Testis (tissue), 3 donors: ENCODE measurements around the gene EPB41L2. TPM values are rescaled to one million over a fixed set of nuclear protein-coding genes. Genes with fewer than 3 reads are reported as not detected.
"Not testable (repeated sequence)": the region's sequence is repeated elsewhere in the genome, so short reads cannot be mapped to it uniquely, and the experiment has no call there.

ENCODE experiments used
- DNase-seq: peaks from one replicate; pipeline ENCODE4 v3.0.0-alpha.2; 2019
- H3K27ac ChIP-seq, 2 donors: fragments of 200-600 bp; sonication (generic); one replicate each; pipeline ENCODE4 v1.5.1; 2019
- H3K27me3 ChIP-seq: fragments of 200-600 bp; sonication (generic); one replicate; pipeline ENCODE4 v1.5.1; 2019
- H3K36me3 ChIP-seq: fragments of 200-600 bp; sonication (generic); one replicate; pipeline ENCODE4 v1.5.1; 2017; ENCODE audit warnings: low read depth; ENCODE audit errors: missing control alignments
- H3K4me1 ChIP-seq: fragments of 200-600 bp; sonication (generic); one replicate; pipeline ENCODE4 v1.5.1; 2019
- H3K4me3 ChIP-seq, 2 donors: fragments of 200-600 bp; sonication (generic); one replicate each; pipeline ENCODE4 v1.5.1; 2017 to 2019
- H3K9me3 ChIP-seq: fragments of 200-600 bp; sonication (generic); one replicate; pipeline ENCODE4 v1.5.1; 2017
- CTCF ChIP-seq, 3 experiments: fragments of 450-650 bp in 2 of 3; fragments of 200-600 bp in 1 of 3; sonication (generic) in 1 of 3; IDR thresholded peaks; one replicate each; pipeline ENCODE4 v1.5.1; 2016 to 2019; ENCODE audit warnings: antibody characterized with exemption in 3 of 3, mild to moderate bottlenecking in 2 of 3, moderate library complexity in 1 of 3
- POLR2A ChIP-seq: fragments of 450-650 bp; IDR thresholded peaks from one replicate; pipeline ENCODE4 v1.6.1; 2017; ENCODE audit warnings: antibody characterized with exemption, mild to moderate bottlenecking, moderate library complexity
- WGBS, 2 donors: methylation state at CpG; one replicate each; pipeline ENCODE4 v1.1.5; 2018; 5-methylcytosine and 5-hydroxymethylcytosine counted together
- intact Hi-C: fragments of 100-400 bp; cut with DNase I; formaldehyde crosslinking; loops from one replicate; pipeline ENCODE4 v1.15.1; 2023; ENCODE audit warnings: low total_unique reads
- polyA plus RNA-seq: library from polyadenylated mRNA; stranded (reverse); fragments of 350-450 nt; fragmentation: Illumina TruSeq; extraction: RNeasy Lipid Tissue Mini Kit (QIAGEN cat#74804); gene quantifications from one replicate; pipeline ENCODE4 v1.2.3, GENCODE V29; 2014; ENCODE audit warnings: low read depth, low replicate concordance; ENCODE audit not compliant: insufficient read depth
- total RNA-seq, 2 donors: library from RNA; depleted of rRNA; stranded (reverse); fragments of >200 nt; gene quantifications; one replicate each; pipeline ENCODE4 v1.2.3, GENCODE V29; 2016

EPB41L2 gene
- total and polyA plus RNA-seq, 3 donors from 2014 or later = 131 to 206 (median 139) TPM

- no peak for TF ChIP-seq POLR2A
- no peak for TF ChIP-seq CTCF (IDR thresholded peaks at IDR 0.05)
- no peaks in the 10 kb centered on the region for H3K4me1 ChIP-seq
- WGBS, 2 donors = 93 to 96% methylated on average over 3 of the region's 3 CpGs
- intact Hi-C loops = no loop called here
- H3K27ac ChIP-seq = no peak overlapping the region
- H3K36me3 ChIP-seq = no peaks in the 10 kb centered on the region
- H3K4me3 ChIP-seq = no peak overlapping the region
- DNase-seq = no peak
- no peaks in the 10 kb centered on the region for H3K9me3 ChIP-seq
- H3K27me3 ChIP-seq = no peaks in the 10 kb centered on the region
Observed at GRCh38 chr6:130922922-130923321, 140.1 kb downstream of the EPB41L2 start.

GRCh38 chr6:130920969-130921368 is 142.1 kb downstream of the EPB41L2 start:
- no peak for DNase-seq
- intact Hi-C loops = no loop called here
- WGBS, 2 donors = 77 to 94% methylated on average over 4 of the region's 4 CpGs

GRCh38 chr6:130918171-130918570 is 144.9 kb downstream of the EPB41L2 start:
- DNase-seq = no peak
- no peaks in the 10 kb centered on the region for H3K9me3 ChIP-seq
- H3K27me3 ChIP-seq = no peaks in the 10 kb centered on the region
- TF ChIP-seq POLR2A (no peak), CTCF (IDR thresholded peaks at IDR 0.05) (no peak)
- no peak overlapping the region for H3K27ac ChIP-seq
- H3K4me3 ChIP-seq = no peak overlapping the region
- no peaks in the 10 kb centered on the region for H3K4me1 ChIP-seq
- intact Hi-C loops = no loop called here
- WGBS, 2 donors = 75 to 78% methylated on average over 4 of the region's 4 CpGs
- no peaks in the 10 kb centered on the region for H3K36me3 ChIP-seq

More at GRCh38 chr6:130920969-130921368, 142.1 kb downstream of the EPB41L2 start:
- no peaks in the 10 kb centered on the region for H3K36me3 ChIP-seq
- TF ChIP-seq CTCF (IDR thresholded peaks at IDR 0.05) (no peak), POLR2A (no peak)
- H3K4me3 ChIP-seq = no peak overlapping the region
- no peaks in the 10 kb centered on the region for H3K27me3 ChIP-seq
- no peaks in the 10 kb centered on the region for H3K4me1 ChIP-seq
- H3K27ac ChIP-seq = no peak overlapping the region
- H3K9me3 ChIP-seq = no peaks in the 10 kb centered on the region

GRCh38 chr6:130915606-130916005 is 147.4 kb downstream of the EPB41L2 start:
- H3K36me3 ChIP-seq, DNase-seq, intact Hi-C loops, H3K4me3 ChIP-seq, H3K9me3 ChIP-seq, H3K27ac ChIP-seq, H3K4me1 ChIP-seq, H3K27me3 ChIP-seq: not testable (repeated sequence)
- 93 to 94% methylated on average over 2 of the region's 2 CpGs for WGBS, 2 donors

- Histone ChIP-seq H3K36me3 (no peaks in the 10 kb centered on the region), H3K27ac (no peak overlapping the region), H3K4me3 (no peak overlapping the region), H3K27me3 (no peaks in the 10 kb centered on the region), H3K9me3 (no peaks in the 10 kb centered on the region), H3K4me1 (no peaks in the 10 kb centered on the region)
- 81 to 83% methylated on average over 4 of the region's 4 CpGs for WGBS, 2 donors
- no peak for TF ChIP-seq CTCF (IDR thresholded peaks at IDR 0.05)
- TF ChIP-seq POLR2A = no peak
- intact Hi-C loops = no loop called here
- DNase-seq = no peak
Observed at GRCh38 chr6:130913120-130913519, 149.9 kb downstream of the EPB41L2 start.
